GM18873 (cell line): Measurements from ENCODE around the gene MEGF6.
A peak's percentile ranks its signal among the peaks of the same experiment; 100 is the strongest.

Source experiments
- ATAC-seq: cut with Tn5 transposase; IDR thresholded peaks from one replicate; pipeline ENCODE4 v1.9.1; 2021; ENCODE audit warnings: mild to moderate bottlenecking, moderate library complexity, moderate number of reproducible peaks; ENCODE audit not compliant: unreplicated experiment, low FRiP score

MEGF6 gene, protein sequence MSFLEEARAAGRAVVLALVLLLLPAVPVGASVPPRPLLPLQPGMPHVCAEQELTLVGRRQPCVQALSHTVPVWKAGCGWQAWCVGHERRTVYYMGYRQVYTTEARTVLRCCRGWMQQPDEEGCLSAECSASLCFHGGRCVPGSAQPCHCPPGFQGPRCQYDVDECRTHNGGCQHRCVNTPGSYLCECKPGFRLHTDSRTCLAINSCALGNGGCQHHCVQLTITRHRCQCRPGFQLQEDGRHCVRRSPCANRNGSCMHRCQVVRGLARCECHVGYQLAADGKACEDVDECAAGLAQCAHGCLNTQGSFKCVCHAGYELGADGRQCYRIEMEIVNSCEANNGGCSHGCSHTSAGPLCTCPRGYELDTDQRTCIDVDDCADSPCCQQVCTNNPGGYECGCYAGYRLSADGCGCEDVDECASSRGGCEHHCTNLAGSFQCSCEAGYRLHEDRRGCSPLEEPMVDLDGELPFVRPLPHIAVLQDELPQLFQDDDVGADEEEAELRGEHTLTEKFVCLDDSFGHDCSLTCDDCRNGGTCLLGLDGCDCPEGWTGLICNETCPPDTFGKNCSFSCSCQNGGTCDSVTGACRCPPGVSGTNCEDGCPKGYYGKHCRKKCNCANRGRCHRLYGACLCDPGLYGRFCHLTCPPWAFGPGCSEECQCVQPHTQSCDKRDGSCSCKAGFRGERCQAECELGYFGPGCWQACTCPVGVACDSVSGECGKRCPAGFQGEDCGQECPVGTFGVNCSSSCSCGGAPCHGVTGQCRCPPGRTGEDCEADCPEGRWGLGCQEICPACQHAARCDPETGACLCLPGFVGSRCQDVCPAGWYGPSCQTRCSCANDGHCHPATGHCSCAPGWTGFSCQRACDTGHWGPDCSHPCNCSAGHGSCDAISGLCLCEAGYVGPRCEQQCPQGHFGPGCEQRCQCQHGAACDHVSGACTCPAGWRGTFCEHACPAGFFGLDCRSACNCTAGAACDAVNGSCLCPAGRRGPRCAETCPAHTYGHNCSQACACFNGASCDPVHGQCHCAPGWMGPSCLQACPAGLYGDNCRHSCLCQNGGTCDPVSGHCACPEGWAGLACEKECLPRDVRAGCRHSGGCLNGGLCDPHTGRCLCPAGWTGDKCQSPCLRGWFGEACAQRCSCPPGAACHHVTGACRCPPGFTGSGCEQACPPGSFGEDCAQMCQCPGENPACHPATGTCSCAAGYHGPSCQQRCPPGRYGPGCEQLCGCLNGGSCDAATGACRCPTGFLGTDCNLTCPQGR (N-terminal part only)

DNA sequence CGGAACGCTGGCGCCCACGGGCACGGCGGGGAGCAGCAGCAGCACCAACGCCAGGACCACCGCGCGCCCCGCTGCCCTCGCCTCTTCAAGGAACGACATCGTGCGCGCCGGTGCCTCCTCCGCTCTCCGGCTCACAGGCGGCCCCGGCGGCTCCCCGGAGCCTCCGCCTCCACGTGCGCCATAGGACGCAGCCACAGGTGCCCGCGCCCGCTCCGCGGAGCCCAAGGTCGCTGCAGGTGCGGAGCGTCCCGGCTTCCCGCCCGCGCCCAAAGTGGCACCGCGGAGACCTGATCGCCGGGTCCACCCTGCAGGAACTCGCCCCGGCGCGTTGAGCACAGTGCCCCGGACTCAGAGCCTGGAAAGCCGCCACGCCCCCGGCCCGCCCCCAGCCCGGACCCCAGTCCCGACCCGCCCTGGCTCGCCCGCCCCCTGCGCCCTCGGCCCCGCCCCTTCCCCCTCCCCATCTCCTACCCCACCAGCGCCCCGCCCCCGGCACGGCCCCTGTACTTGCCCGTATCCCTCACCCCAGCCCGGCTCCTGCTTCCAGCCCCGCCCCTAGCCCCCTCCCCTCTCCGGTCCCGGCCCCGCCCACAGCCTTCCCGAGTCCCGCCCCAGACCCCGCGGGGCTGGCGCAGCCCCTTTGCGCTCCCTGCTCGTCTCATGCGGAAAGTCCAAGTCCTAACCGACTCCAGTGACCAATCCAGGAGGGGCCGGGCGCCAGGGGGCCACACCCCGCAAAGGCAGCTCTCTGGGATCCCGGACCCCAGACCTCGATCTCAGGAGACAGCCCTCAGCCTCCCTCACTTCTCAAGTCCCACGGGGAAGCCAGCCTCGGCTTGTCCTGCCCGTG, at the start of gene MEGF6:
Gene MEGF6, minus strand, starts transcription at position 339 of the 850 bp plus-strand sequence. Its CDS starts 240 bp downstream, at position 99.
- ATAC-seq, result no peak

GRCh38 chr1:3660704-3661103, 49.4 kb upstream of the MEGF6 start:
- no peak for ATAC-seq

- ATAC-seq, result no peak
Observed at GRCh38 chr1:3659093-3659492, 47.8 kb upstream of the MEGF6 start.

DNA sequence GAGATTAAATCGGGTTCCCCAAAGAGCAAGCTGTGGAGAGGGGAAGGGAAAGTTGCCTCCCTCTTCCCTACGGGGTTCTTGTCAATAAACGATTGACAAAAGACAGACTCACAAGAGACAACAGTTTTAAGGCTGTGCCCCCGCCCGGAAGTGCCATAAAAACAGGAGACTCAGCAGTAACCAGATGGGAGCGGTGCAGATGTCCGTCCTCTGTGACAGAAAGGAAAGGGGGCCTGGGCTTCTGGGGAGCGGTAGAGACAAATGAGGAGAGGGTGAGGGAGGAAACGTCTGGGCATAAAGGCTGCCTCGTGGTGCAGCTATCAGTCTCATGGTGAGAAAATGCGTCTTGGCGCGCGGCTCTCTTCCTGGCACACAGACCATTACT, 46.9 kb upstream of the MEGF6 start:
- no peak for ATAC-seq

DNA sequence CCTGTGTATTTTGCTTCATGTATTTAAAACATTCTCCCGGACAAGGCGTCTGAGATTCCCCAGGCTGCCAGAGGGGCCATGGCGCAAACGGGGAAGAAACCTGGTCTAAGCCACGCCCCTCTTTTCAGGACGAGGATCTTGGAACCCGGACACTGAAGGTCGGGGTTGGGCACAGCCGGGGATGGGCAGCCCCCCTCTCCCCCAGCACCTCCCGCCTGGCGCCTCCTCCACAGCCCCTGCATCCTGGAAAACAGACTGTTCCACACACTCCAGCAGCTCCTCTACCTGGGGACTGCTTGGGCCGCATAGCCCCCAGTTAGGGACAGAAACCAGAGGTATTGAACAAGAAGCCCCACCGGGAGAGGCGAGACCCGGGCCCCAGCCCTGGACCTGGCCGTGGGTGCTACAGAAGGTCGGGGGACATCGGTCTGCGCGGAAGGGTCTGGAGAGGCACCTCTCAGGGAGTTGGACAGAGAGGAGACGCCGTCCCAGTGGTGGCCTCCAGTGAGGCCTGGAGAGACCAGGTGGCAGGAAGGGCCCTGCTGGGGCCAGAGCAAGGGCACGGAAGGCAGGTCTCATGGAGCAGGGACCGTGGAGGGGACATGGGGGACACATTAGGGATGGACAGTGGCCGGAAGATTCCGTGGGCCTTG, 46.4 kb upstream of the MEGF6 start:
- ATAC-seq, result no peak

DNA sequence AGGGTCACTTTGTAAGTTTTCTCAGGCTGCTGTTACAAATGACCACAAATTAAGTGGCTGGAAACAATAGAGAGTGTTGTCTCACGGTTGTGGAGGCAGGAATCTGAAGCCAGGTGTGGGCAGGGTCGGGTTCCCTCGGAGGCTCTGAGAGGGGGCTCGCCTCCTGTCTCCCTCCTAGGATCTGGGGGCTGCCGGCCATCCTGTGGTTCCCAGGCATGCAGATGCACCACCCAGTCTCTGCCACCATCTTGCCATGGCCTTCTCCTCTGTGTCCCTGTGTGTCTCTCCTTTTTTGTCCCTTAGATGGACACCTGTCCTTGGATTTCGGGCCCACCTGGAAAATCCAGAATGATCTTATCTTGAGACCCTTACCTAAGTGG, 45.8 kb upstream of the MEGF6 start:
- ATAC-seq, result peak; percentile 7

DNA sequence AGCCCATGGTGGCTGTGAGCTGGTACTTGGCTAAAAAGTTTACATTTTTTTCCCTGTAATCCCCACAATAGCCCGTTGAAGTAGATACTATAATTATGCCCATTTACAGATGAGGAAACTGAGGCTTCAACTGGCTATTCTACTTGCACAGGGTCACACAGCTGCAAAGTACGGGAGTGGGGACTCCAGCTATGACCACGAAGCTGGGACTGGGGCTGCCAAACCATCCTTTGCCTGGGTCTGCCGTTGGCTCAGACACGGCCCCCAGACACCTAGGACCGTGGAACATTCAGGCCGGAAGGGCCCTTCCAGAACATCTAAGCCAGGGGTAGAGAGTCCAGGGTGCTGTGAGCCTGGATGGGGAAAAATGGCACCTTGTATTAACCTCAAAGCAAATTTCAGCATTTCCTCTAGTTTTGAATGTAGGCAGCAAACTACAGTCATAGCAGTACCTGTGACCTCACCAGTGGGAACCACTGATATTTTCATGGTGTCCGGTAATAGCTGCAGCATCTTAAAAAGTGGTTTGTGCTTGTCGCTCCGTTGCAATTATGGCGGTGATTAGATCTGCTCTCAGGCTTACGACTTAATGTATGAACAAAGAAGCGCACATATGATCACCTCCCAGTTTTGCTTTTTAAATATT, 45.3 kb upstream of the MEGF6 start:
- ATAC-seq, result peak; percentile 65

DNA sequence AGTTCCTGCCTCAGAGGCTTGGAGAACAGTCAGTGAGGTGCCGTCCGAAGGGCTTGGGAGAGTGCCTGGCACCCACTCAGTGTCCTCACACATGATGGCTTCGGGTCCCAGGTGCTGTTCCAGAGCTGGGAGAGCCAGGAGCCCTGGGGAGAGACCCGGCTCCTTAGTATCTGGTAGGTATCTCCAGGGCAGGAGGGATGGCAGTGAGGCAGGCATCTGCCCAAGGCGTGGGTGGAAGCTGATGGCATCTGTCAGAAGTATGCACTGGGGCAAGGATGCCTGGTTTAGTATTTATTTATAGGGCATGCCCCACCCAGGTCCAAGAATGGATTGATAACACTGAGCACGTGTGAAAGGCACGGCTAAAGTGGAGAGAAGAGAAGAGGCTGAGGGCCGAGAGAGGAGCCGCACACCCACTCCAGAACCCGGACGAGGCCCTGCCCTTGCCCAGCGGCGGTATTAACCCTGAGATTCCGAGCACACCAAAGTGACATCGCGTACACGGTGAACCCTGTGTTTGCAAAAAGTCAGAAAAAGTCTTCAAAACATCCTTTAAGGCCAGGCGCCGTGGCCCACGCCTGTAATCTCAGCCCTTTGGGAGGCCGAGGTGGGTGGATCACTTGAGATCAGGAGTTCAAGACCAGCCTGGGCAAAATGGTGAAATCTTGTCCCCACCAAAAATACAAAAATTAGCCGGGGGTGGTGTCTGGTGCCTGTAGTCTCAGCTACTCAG, 43.4 kb upstream of the MEGF6 start:
- ATAC-seq, result no peak

DNA sequence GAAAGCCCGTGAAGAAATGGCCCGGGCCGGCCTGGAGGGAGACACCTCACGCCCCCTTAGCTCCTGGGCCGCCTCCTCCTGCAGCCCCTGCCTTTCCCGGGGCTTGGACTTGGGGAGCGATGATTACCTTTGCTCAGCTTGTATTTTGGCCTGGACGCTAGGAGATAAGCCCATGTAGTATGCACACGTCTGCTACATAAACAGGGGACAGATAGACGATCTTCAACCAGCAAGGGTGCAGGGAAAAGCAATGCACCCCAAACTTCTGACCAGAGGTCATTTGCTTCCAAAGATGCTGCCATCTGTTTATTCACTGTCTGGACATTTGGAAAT, 41.9 kb upstream of the MEGF6 start:
- no peak for ATAC-seq

DNA sequence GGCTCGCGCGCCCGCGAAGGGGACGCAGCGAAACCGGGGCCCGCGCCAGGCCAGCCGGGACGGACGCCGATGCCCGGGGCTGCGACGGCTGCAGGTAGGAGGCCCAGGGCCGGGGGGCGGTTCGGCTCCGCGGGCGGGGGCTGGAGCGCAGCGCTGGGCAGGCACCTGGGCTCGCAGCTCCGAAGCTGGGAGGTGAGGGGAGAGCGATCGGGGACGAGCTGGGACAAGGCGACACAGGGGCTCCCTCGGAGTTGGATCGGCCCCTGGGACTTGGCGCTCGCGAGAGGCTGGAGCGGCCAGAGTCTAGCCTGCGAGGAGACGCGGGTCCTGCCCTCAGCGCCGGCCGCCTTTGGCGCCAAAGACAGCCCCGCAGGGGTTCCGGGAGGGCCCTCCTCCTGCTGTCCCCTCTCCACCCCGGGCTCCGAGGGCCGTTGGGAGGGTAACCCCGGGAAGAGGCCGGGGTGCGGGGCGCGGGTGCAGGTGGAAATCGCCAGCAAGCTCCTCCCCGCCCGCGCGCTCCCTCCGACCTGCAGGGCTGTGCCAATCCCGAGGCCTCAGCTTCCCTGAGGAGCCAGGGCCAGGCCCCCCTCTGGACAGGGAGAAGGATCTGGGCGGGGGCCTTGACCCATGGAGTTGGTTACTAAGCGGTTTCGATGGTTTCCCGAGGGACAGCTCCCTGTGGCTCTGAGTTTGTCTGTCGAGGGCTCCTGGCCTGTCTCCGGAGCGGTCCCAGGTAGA, 41.4 kb upstream of the MEGF6 start:
- no peak for ATAC-seq

GRCh38 chr1:3651930-3652547, 40.7 kb upstream of the MEGF6 start, which contains the start of gene TP73:
Gene TP73 (plus strand): TSS chr1:3652516. CDS start chr1:3682366, 29,850 bp downstream.
- no peak for ATAC-seq

GRCh38 chr1:3651026-3651929, 40.0 kb upstream of the MEGF6 start:
- ATAC-seq, result no peak

- no peak for ATAC-seq
Observed at GRCh38 chr1:3650248-3651025, 39.1 kb upstream of the MEGF6 start.

GRCh38 chr1:3649342-3650247, 38.3 kb upstream of the MEGF6 start, which contains the start of gene WRAP73:
Gene WRAP73 (minus strand): TSS chr1:3650103. CDS start chr1:3649999, 104 bp downstream.
- peak; percentile 58 for ATAC-seq
